CD4-positive, alpha-beta T cell treated with Interleukin-1 beta for 1 hour (primary cell): ENCODE data around the gene DENND6A.
"Not testable (repeated sequence)": the region's sequence is repeated elsewhere in the genome, so short reads cannot be mapped to it uniquely, and the experiment has no call there.

Experiments used
- DNase-seq, 2 donors: peaks; one replicate each; pipeline ENCODE4 v3.0.0-alpha.2; 2020 to 2022

Gene DENND6A

DNA sequence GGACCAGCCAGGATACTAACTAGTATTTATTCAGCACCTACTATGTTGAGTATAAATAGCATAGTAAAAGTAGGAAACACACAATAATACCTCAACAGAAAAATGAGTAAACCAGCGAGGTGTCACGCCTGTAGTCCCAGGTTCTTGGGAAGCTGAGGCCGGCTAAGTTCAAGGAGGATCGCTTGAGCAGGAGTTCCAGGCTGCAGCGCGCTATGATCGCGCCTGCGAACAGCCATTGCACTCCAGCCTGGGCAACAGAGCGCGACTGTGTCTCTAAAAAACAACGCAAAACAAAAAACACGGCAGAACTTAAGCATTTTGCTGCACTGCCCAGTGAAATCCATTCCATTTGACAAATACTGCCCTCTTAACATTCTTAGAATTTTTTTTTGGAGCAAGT, 1.3 kb upstream of the DENND6A start:
- DNase-seq = no peak

- DNase-seq = not testable (repeated sequence)
Observed at GRCh38 chr3:57692133-57692395, 813 bp downstream of the DENND6A start.

DNA sequence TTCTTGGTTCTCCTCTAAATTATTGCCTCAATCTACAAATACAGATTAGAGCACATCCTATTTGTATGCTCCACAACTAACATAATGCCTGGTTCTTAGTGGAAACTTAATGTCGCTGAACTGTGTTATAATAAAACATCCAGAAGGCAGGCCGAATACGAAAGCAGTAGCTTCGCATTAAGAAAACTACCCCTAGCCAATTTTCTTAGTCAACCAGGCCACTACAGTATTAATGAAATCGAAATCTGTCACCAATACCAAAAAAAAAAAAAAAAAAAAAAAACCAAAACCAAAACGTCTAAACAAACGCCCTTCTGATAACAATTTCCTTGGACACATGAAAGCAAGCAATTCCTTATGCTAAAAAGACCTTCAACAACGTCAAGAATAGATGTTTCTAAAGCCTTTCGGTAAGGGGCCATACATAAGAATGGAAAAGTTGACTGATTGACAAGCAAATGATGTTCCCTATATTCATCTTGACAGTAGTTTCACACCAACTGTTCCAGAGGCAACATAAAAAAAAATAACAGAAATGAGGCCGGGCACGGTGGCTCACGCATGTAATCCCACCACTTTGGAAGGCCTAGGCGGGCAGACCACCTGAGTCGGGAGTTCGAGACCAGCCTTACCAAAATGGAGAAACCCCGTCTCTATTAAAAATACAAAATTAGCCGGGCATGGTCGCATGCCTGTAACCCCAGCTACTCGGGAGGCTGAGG, 1.3 kb downstream of the DENND6A start:
- peak in 1 of 2 donors; percentile 6 for DNase-seq

DNA sequence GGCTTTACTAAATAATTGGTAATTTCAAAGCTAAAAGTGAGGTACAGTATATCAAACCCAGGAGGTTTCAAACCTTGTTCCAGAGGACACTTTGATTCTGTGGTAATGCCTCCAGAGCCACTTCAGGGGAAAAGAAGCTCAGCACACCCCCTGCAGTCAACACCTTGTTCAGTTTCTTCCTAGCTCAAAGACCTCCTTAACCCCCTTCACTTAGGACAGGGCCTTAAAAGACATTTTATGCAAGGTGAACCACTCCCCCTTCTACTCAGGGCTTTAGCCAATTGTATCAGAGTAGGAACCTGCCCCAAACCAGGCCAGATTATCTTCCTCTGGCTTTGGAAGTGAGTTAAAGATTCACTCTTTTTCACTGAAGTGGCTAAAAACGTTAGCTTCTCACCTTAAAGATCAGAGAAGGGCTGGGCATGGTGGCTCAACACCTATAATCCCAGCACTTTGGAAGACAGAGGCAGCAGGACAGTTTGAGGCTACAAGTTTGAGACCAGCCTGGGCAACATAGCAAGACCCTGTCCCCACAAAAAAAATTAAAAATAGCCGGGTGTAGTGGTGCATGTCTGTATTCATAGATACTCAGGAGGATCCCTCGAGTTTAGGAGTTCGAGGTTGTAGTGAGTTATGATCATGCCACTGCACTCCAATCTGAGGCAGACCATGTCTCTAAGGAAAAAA, 3.4 kb downstream of the DENND6A start:
- DNase-seq = no peak

GRCh38 chr3:57688291-57688690, 4.6 kb downstream of the DENND6A start:
- DNase-seq = no peak

DNA sequence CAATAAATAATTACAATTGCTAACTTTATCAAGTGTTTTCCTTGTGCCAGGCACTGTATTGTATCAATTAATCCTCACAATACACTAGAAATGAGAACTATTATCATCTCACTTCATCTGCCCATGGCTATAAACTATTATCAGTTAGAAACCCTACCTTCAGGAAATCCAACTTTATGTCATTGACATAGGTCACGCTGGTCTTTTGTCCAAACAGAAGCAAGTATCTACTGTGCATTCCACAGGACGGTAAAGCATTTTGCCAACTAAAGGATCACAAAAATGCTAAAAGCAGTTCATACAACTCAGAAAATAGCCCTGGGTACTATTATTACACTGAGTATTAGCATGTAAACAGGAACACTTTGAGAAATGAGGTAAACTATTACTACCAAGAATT, 9.6 kb downstream of the DENND6A start:
- no peak for DNase-seq

DNA sequence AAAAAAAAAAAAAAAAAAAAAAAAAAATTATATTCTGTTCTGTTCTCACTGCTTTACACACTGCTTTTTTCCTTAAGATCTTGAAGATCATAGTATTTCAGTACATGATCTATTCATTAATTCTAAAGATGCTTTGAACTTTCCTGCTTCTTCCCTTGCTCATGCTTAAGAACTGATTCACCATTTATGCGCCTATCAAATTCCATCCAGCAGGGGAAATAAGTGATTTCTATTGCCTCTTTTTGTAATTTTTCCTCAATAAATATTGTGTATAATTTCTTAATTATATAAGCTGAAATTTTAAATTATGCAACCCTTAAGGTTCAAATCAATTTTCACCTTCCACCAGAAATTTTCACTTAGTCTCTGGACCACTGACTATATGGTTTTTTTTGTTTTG, 10.6 kb downstream of the DENND6A start:
- no peak for DNase-seq

DNA sequence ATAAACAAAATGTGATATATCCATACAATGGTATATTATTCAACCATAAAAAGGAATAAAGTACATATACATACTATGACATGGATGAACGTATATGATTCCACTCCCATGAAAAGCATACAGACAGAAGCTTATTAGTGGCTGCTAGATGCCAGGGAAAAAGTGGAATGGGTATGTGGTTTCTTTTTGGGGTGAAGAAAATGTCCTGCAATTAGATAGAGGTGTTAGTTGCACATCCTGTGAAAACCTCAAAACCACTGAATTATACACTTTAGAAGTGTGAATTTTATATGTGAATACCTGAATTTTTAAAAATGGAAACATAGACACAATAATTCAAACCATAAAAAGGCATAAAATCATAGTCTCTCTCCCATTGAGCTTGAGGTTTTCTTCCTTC, 11.2 kb downstream of the DENND6A start:
- peak in 1 of 2 donors; percentile 17 for DNase-seq

DNA sequence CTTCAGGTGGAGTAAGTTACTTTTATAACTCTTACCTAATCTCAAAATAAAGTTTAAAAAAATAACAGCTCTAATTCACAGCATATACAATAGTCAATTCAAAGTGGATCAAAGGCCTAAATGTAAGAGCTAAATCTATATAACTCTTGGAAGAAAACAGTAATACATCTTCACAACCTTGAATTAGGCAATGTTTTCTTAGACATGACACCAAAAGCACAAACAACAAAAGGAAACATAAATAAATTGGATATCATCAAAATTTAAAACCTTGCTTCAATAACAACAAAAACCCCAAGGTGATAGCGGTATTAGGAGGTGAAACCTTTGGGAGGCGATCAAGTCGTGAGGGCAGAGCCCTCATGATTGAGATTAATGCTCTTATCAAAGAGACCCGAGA, 12.8 kb downstream of the DENND6A start:
- DNase-seq = no peak

DNA sequence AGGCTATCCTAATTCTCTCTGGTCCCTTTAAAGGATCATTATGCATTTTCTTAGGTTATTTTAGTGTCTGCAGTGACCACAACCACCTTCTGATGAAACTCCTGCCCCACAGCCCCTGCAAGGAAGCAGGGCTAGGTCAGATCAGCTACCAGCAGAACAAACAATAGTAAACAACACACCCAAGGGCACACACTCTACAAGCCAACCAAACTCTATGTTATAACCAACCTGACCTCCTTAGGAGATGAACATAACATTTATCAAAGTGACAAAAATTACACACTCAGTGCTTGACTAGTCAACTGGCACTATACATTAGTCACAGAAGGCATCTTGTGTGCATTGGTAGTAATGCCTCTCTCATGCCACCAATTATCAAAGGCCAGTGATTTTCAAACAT, 17.3 kb downstream of the DENND6A start:
- no peak for DNase-seq

- no peak for DNase-seq
Observed at GRCh38 chr3:57673156-57673555, 19.7 kb downstream of the DENND6A start.

DNA sequence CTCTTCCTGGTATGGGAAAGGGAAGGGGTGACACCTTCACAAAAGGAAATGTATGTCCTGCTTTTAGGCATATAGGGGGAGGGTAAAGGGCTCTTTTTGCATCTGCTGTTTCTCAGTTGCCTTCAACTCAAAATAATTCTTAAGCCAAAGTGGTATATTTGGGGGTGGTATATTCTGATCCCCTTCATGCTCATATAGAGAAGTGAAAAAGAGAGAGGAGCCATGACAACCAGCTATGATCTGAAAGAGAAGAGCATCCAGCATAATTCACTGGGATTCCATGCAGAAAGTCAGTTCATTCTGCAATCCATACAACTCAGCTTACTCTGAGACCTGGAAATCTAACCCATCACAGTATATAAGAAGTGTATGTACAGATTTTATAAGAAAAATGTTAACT, 22.3 kb downstream of the DENND6A start:
- no peak for DNase-seq

DNA sequence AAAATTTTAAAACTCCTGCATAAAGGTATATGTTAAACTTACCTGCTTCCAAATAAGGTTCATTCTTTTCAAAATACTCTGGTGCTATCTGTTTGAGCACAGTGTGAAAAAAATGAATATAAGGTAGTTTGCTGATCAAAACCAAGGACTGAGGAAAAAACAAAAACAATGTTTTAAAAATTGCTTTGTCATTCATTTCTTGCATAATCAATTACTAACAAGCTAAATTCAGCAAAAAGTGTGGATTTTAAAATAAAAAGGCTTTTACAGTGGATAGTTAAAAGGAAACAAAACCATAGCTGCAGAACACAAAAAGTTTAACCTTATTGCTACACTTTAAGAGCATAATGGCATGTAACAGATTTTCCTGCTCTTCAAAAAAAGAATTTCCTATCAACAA, 31.5 kb downstream of the DENND6A start:
- no peak for DNase-seq

DNA sequence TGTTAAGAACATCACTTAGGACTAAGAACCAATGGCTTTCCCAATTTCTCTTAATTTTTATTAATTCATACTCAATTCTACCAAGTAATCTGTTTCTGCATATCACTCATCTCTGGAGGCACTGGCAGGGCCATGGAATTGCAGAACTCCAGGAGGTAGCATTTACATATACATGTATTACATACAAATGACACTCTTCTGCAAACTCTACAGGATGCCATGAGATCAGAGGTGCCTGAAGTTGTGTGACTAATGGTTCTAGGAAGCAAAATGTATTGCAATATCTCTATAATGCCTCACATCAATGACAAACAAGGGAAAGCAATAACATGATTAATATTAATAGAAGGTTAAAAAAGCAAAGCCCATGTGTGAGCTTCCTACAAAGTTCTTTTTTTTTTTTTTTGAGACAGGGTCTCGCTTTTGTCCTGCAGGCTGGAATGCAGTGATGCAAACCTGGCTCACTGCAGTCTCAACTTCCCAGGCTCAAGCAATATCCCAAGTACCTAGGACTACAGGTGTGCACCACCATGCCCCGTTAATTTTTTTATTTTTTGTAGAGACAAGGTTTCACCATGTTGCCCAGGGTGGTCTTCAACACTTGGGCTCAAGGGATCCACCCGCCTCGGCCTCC, 33.0 kb downstream of the DENND6A start:
- DNase-seq = no peak

- no peak for DNase-seq
Observed at GRCh38 chr3:57659004-57659673, 33.7 kb downstream of the DENND6A start.

GRCh38 chr3:57658536-57658935, 34.3 kb downstream of the DENND6A start:
- no peak for DNase-seq

DNA sequence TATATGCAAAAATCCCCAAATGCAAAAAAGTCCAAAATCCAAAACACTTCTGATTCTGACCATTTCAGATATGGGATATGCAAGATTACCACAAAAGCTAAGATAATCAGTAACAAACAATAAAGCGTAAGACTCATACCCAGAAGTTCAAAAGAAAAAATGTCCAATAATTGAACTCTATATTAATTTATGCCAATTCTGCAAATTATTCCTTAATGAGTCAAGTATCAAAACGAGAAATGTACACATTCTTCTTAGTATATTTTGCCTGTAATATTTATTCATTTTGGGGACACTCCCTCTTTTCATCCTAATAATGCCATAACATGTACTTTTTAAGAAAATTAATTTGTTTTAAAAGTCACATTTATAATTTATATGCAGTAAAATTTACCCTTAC, 37.1 kb downstream of the DENND6A start:
- no peak for DNase-seq

DNA sequence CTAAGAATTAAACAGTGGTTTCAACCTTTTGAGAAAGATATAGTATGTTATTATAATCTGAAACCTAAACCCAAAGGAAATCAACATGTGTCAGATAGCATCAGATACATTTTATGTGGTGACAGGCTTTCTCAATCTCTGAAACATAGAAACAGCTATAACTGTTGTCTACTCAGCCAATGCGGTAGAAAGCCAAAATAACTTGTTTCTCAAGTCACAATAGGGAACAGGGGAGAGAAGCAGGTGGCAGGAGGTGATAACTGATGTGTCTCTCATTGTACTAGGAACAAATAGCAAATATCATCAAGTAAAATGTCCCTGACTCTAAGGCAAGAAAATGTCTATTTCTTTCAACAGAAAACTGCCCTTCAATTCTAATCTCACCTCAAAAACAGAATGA, 38.6 kb downstream of the DENND6A start:
- DNase-seq = no peak

- no peak for DNase-seq
Observed at GRCh38 chr3:57652203-57652602, 40.7 kb downstream of the DENND6A start.

DNA sequence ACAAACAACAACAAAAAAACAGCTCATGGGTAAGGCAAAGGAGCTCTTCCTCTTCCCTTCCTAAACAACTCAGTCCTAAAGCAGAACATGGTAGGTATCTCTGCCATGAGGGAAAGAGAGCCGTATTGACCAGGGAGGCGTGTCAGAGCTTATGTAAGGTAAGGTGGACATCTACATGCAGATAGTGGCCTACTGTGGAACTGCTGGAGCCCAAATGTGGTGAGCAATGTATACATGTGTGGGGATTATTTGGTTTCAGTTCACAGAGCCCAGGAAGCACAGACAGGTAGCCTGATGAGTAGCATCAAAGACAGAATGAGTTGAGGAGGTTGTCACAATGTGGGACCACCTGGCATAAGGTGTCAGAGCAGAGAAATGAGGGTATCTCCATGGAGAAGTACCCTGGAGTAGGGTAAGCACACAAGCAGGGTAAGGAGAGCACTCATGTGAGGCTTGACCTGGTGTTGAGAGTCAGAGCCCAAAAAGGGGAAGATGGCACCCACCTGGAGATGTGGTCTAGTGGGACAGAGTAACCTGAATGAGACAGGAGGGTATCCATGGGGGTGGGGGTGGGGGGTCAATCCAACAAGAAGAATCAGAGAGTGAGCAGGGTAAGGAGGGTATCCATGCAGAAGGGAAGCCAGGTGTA, 45.5 kb downstream of the DENND6A start:
- no peak for DNase-seq

DNA sequence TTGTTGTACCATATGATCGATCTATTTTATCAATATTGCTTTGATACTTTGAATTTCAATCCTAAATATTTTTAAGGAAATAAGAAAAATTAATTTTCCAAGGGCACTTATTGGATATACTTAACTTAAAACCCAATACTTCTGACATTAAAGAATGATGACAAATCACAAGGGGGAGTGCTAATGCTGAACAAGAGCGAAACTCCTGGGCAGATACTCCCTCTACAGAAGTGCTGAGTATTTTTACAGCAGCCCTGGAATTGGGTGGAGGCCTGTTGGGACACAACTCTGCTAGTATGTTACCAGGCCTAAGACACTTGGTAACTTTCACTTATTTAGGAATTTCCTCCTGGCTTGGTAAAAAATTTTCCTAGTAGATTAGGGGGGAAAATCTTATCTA, 46.2 kb downstream of the DENND6A start:
- peak in 1 of 2 donors; percentile 15 for DNase-seq

DNA sequence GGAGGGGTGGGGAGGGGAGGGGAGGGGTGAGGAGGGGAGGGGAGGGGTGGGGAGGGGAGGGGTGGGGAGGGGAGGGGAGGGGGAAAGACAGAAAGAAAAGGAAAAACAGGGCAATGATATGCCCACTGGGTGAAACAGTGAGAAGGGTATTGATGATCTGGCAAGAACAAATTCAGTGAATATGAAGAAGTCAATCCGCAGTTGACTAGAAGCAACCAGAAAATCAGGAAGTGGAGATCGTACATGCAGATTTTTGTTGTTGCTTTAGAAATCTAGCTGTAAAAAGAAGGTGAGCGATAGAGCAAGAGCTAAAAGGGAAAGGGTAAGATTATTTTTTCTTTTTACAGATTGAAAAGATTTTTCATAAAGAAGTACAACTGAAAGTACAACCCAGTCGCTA, 48.1 kb downstream of the DENND6A start:
- DNase-seq = no peak

GRCh38 chr3:57637391-57637790, 55.5 kb downstream of the DENND6A start:
- DNase-seq = no peak
